ENCODE results near the gene CLMN. TPM values are rescaled to one million over a fixed set of nuclear protein-coding genes. Genes with fewer than 3 reads are reported as not detected.
"Not testable (repeated sequence)": the region's sequence is repeated elsewhere in the genome, so short reads cannot be mapped to it uniquely, and the experiment has no call there.

CLMN gene
- total and polyA plus RNA-seq, 8 donors = 5.3 to 42.9 (median 20.1) TPM

DNA sequence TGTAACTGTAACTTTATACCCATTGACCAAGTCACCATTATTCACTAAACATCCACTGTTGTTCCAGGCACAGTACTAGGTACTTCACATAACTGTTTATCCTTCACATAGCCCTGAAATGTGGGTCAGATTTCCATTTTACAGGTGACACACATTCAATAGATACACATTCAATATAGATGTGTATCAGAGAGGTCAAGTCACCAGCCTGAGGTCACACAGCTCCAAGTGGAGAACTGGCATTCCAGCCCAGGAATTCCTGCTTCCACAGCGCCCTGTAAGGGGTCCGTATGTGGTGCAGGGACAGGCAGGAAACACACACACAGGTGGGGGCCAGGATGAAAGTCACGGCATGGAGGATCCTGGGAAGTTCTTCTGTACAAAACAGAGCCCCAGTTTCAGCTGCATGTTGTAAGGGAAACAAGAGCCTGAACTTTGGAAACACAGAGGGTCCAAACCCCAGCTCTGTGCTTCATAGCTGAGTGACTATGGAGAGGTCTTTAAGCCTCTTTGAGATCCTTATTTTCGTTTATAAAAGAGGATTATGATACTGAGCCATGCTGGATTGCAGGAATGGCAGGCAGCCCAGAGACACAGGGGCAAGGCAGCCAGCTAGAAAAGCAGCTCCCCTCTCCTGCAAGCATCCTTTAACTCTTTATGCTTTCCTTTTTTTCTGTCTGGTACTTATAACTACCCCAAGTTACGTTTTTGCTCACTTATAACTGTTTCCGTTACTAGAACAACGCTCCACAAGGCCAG, 112.1 kb downstream of the CLMN start:
- WGBS, 5 donors = 53 to 76% (median 70%) methylated on average over 7 of the region's 7 CpGs
- Histone ChIP-seq H3K36me3 (peaks cover 8 to 38% (median 26%) of the 10 kb centered on the region in 4 donors), H3K27ac (peak overlapping the region in 1 of 5 donors; percentile 43), H3K9me3 (peaks cover 0 to 5% (median 2%) of the 10 kb centered on the region in 4 donors), H3K4me3 (no peak overlapping the region), H3K4me1 (peaks cover 0 to 9% (median 3%) of the 10 kb centered on the region in 4 donors), H3K27me3 (no peaks in the 10 kb centered on the region)
- intact Hi-C loops (cut with DNase I; ENCODE audit: low total_unique reads) = no loop called here
- DNase-seq = peak in 1 of 2 donors; percentile 29
- TF ChIP-seq, protein P1, sequence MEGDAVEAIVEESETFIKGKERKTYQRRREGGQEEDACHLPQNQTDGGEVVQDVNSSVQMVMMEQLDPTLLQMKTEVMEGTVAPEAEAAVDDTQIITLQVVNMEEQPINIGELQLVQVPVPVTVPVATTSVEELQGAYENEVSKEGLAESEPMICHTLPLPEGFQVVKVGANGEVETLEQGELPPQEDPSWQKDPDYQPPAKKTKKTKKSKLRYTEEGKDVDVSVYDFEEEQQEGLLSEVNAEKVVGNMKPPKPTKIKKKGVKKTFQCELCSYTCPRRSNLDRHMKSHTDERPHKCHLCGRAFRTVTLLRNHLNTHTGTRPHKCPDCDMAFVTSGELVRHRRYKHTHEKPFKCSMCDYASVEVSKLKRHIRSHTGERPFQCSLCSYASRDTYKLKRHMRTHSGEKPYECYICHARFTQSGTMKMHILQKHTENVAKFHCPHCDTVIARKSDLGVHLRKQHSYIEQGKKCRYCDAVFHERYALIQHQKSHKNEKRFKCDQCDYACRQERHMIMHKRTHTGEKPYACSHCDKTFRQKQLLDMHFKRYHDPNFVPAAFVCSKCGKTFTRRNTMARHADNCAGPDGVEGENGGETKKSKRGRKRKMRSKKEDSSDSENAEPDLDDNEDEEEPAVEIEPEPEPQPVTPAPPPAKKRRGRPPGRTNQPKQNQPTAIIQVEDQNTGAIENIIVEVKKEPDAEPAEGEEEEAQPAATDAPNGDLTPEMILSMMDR (IDR thresholded peaks at IDR 0.05) = no peak
- TF ChIP-seq POLR2AphosphoS5 (IDR thresholded peaks at IDR 0.05) (no peak), EP300 (IDR thresholded peaks at IDR 0.05) (no peak), POLR2A (IDR thresholded peaks at IDR 0.05) (no peak)

DNA sequence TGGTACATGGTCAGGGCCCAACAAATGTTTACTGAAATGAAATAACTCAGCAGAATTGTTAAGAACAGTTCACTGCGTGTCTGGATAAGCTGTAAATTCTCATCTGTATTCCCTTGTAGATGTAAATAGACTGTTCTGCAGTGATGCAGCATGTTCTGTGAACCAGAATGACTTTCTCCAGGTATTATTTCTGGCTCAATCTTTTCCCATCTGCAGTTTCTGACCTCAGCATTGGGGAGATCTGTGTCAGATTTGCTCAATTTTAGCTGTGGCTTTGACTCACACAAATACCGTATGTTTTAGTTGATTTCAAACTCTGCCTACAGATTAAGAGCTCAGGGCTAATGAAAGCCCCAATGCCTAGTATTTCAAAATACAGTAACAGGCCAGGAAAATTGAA, 113.2 kb downstream of the CLMN start:
- Histone ChIP-seq H3K27ac (peak overlapping the region in 1 of 5 donors; percentile 34), H3K4me1 (peaks cover 0 to 5% (median 0%) of the 10 kb centered on the region in 4 donors), H3K27me3 (no peaks in the 10 kb centered on the region), H3K36me3 (peaks cover 8 to 47% (median 34%) of the 10 kb centered on the region in 4 donors), H3K9me3 (peaks cover 0 to 5% (median 2%) of the 10 kb centered on the region in 4 donors), H3K4me3 (no peak overlapping the region)
- 61 to 81% (median 76%) methylated on average over 2 of the region's 2 CpGs for WGBS, 5 donors
- intact Hi-C loops (cut with DNase I; ENCODE audit: low total_unique reads) = no loop called here
- TF ChIP-seq, protein P1 (IDR thresholded peaks at IDR 0.05) = no peak
- TF ChIP-seq POLR2AphosphoS5 (IDR thresholded peaks at IDR 0.05) = peak in 1 of 3 donors; percentile 14
- no peak for DNase-seq

DNA sequence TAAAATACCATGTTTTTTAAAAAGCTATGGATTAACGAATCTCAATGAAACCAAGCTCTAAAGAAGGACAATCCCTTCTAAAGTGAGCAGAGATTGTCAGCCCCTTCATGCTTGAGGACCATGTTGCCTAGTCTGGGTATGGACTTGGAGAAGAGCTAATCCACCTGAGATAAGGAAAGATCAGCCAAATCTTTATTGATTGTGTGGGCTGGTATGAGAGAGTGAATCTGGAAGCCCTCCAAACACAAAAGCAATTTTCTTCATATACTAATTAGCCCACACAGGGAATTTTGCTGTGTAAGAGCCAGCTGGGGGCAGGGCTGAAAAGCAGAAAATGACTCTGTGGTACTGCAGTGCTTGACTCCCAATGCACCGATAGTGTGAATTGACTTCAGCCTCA, 115.0 kb downstream of the CLMN start:
- TF ChIP-seq EP300 (IDR thresholded peaks at IDR 0.05) (no peak), POLR2AphosphoS5 (IDR thresholded peaks at IDR 0.05) (no peak), POLR2A (IDR thresholded peaks at IDR 0.05) (no peak)
- TF ChIP-seq, protein P1 (IDR thresholded peaks at IDR 0.05) = no peak
- Histone ChIP-seq H3K27ac (no peak overlapping the region), H3K9me3 (peaks cover 0 to 5% (median 2%) of the 10 kb centered on the region in 4 donors), H3K36me3 (peaks cover 8 to 48% (median 41%) of the 10 kb centered on the region in 4 donors), H3K4me3 (no peak overlapping the region), H3K4me1 (peaks cover 0 to 5% (median 0%) of the 10 kb centered on the region in 4 donors), H3K27me3 (no peaks in the 10 kb centered on the region)
- 89 to 100% (median 94%) methylated on average over 2 of the region's 2 CpGs for WGBS, 5 donors
- DNase-seq = no peak
- intact Hi-C loops (cut with DNase I; ENCODE audit: low total_unique reads) = no loop called here

DNA sequence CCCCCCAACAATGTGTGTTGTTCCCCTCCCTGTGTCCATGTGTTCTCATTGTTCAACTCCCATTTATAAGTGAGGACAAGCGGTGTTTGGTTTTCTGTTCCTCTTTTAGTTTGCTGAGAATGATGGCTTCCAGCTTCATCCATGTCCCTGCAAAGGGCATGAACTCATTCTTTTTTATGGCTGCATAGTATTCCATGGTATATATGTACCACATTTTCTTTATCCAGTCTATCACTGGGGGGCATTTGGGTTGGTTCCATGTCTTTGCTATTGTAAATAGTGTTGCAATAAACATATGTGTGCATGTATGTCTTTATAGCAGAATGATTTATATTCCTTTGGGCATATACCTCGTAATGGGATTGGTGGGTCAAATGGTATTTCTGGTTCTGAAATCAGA, 118.0 kb downstream of the CLMN start:
- H3K9me3 ChIP-seq; DNase-seq; intact Hi-C loops (cut with DNase I; ENCODE audit: low total_unique reads); H3K27ac ChIP-seq; H3K27me3 ChIP-seq; H3K4me3 ChIP-seq; H3K4me1 ChIP-seq: not testable (repeated sequence)
- 95 to 99% (median 98%) methylated on average over 2 of the region's 2 CpGs for WGBS, 5 donors
- peaks cover 8 to 35% (median 34%) of the 10 kb centered on the region in 4 donors for H3K36me3 ChIP-seq

DNA sequence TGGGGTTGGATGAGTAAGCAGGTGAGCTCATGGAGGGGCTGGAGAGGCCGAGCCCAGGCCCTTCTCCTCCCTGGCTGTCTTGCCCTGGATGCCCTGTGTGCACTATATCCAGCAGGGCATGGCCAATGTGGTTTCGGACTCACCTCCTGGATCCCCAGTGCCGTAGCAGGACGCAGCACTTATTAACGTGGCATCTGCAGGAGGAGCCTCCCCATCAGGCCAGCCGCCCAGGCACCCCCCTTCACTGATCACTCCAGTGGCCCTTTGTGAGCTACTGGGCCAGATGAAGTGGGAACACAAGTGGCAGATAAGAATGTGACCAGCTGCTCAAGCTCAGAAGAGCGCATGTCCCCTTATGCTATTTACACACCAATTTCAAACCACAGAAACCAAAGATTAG, 119.3 kb downstream of the CLMN start:
- H3K4me3 ChIP-seq = no peak overlapping the region
- peaks cover 0 to 5% (median 2%) of the 10 kb centered on the region in 4 donors for H3K4me1 ChIP-seq
- intact Hi-C loops (cut with DNase I; ENCODE audit: low total_unique reads) = no loop called here
- H3K36me3 ChIP-seq = peaks cover 8 to 40% (median 37%) of the 10 kb centered on the region in 4 donors
- no peak overlapping the region for H3K27ac ChIP-seq
- peaks cover 0 to 5% (median 2%) of the 10 kb centered on the region in 4 donors for H3K9me3 ChIP-seq
- DNase-seq = no peak
- H3K27me3 ChIP-seq = no peaks in the 10 kb centered on the region
- 75 to 88% (median 84%) methylated on average over 4 to 7 of the region's 7 CpGs for WGBS, 5 donors
- TF ChIP-seq POLR2AphosphoS5 (IDR thresholded peaks at IDR 0.05) (no peak), POLR2A (IDR thresholded peaks at IDR 0.05) (no peak), EP300 (IDR thresholded peaks at IDR 0.05) (no peak)
- TF ChIP-seq, protein P1 (IDR thresholded peaks at IDR 0.05) = no peak
